ENCODE data around the gene CCDC144A.

DNA sequence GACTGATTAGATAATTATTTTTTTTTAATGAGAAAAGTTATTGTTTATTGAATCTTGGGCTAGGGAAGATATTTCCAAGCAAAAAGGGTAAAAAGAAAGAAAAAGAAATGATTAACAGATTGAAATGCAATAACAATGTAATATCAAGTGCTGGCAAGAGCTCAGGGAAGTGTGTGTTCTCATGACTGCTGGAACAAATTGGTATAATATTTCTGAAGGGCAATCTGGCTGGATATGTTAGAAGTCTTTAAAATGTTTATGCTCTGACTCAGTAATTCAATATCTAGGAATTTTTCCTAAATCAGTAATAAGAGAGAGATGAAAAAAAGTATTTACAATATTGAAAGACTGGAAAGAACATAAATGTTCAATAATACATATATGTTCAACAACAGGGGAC lies 28.8 kb upstream of the CCDC144A start:
- TF ChIP-seq, protein P1, sequence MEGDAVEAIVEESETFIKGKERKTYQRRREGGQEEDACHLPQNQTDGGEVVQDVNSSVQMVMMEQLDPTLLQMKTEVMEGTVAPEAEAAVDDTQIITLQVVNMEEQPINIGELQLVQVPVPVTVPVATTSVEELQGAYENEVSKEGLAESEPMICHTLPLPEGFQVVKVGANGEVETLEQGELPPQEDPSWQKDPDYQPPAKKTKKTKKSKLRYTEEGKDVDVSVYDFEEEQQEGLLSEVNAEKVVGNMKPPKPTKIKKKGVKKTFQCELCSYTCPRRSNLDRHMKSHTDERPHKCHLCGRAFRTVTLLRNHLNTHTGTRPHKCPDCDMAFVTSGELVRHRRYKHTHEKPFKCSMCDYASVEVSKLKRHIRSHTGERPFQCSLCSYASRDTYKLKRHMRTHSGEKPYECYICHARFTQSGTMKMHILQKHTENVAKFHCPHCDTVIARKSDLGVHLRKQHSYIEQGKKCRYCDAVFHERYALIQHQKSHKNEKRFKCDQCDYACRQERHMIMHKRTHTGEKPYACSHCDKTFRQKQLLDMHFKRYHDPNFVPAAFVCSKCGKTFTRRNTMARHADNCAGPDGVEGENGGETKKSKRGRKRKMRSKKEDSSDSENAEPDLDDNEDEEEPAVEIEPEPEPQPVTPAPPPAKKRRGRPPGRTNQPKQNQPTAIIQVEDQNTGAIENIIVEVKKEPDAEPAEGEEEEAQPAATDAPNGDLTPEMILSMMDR (IDR thresholded peaks at IDR 0.05), result no peak
- no peak for TF ChIP-seq POLR2A (IDR thresholded peaks at IDR 0.05)
